NCI-H1930 (cell line): Measurements from ENCODE around the gene ARAP3.

Experiments
- DNase-seq, 2 experiments: peaks; one replicate each; lab custom pipeline; 2025; lab: John Stamatoyannopoulos, UW

The ARAP3 gene

GRCh38 chr5:141641634-141642267 is 40.3 kb downstream of the ARAP3 start:
- no peak for DNase-seq

DNA sequence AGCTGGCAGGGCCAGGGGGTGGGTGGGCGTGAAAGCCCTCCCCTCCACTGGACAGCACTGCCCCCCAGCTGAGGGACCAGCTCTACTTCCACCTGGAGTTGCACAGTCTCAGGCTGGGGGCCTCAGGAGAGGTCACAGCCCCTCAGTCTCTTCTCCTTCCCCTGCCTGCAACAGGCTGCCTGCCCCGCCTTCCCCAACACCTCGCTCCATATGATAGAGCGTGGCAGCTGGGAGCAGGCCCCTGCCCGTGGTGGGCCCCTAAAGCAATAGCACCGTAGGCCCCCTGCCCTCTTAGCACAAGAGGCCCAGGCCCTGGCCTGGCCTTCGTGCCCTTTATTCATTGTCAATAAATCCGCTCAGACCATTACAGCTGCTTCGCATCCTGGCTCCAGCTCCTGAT is 41.3 kb downstream of the ARAP3 start:
- DNase-seq = no peak

- DNase-seq = no peak
These were observed 42.0 kb downstream of the ARAP3 start for GRCh38 chr5:141640051-141640415.

- DNase-seq = no peak
These were observed 42.5 kb downstream of the ARAP3 start for GRCh38 chr5:141639357-141640050.

- no peak for DNase-seq
These were observed 43.3 kb downstream of the ARAP3 start for GRCh38 chr5:141638771-141639170.

GRCh38 chr5:141637767-141638419 is 44.1 kb downstream of the ARAP3 start:
- no peak for DNase-seq

DNA sequence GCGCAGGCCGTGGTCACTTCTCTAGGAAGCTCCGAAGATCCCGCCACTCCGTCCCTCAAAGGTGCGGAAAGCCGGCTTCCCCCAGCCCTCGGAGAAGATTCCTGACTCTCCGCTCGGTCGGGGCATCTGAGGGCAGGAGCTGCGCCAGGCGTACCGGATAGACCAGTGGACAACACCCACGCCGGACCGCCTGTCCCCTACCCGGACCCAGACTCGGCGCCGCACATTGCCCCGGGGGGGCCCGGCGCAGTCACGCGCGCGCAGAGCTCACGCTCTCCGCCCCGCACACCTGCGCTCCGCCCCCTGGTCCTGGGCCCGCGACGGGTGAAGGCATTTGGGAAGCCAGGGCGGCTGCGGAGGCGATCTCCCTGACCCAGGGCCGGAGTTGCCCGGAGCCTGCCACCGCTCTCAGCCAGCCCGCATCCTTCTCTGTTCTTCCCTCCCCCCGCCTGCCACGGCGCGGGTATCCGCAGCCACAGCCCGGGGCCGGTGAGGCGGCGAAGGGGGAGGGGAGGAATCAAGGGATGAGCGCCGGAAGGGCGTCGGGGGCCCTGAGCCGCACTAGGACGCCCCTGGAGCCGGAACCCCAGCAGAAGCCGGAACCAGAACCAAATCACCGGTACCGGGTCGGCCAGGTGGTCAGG is 44.8 kb downstream of the ARAP3 start:
- no peak for DNase-seq

DNA sequence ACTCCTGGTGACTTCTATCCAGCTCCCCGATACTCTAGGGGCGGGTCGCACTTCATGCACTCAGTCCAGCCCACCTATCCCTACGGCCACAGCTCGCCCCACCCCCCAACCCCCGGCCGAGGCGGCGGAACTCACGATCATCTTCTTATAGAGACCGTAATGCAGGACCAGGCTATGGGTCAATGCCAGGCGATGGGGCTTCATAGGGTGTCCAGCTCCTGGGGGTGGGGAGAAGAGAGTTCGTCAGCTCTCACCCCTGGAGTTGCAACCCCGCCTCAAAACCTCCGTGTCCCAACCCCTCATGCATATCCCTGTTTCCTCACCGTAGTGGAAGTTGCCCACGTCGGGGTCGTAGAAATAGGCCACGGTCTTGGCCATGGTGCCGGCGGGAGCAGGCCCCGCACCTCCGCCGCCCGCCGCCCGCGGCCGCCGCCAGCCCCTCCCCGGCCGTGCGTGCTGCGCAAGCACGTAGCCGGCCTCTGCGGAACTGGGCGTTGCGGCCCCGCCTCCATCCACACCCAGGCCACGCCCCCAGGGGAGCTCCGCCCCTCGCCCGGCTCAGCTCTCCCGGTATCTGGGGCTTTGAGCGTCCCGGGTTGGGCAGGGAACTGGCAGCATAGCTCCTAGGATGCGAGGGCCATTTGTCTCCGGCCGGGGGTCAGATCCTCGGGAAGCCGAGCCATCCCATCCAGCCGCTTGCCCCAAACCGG is 45.5 kb downstream of the ARAP3 start, which contains the start of the genes HDAC3 and RELL2:
Gene HDAC3, minus strand, starts transcription at position 437 of the 710 bp plus-strand sequence. Its CDS starts 59 bp downstream, at position 378.
Gene RELL2, plus strand, starts transcription at position 585 of the 710 bp plus-strand sequence. CDS start 1,229 bp downstream, outside the sequence.
- peak; percentile 44 to 83 for DNase-seq

- DNase-seq = no peak
These were observed 46.0 kb downstream of the ARAP3 start for GRCh38 chr5:141636106-141636412.

DNA sequence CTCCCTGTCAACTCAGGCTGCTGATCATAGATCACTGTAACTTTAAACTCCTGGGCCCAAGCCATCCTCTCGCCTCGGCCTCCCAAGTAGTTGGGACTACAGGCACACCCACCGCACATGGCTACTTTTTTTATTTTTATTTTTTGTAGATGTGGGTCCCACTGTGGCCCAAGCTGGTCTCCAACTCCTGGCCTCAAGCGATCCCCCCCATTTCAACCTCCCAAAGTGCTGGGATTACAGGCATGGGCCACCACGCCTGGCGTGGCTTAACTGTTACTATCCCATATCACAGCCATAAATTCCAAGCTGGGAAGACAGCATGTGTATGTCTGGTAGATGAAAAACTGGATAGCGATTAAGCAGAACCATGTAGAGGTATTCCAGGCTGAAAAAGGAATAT is 46.4 kb downstream of the ARAP3 start:
- DNase-seq = no peak

DNA sequence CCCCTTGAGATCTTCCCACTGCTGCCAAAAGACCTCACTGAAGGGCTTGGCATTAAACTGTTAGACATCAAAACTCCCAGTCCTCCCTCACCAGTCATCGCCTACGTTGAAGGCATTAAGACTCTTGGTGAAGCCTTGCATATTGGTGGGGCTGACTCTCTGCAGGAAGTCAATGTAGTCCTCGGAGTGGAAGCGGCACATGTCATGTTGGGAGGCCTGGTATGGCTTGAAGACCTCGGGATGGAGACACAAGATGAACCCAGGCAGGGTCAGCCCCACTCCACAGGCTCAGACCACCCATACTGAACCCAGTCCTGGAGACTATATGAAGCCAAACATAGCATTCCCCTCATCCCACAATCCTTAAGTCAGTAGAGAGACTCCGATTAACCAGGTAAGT is 47.3 kb downstream of the ARAP3 start:
- DNase-seq = no peak

GRCh38 chr5:141633871-141634561 is 48.0 kb downstream of the ARAP3 start:
- DNase-seq = no peak

DNA sequence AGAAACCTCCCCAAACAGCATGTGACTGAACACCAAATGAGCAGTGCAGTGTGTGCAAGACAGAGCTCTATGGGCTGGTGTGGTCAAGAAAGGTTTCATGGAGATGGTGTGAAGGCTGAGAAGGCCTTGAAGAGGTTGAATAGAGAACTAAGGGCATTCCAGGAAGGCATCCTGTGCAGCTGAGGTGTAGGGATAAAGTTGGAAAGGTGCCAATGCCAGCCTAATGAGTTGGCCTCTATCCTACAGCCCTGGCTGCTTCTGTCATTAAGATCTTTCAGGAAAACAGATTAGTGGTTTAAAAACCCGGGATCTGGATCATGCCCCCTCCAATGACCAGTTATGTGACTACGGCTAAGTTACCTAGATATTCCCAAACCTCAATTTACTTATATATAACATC is 49.4 kb downstream of the ARAP3 start:
- DNase-seq = no peak

- DNase-seq = no peak
These were observed 51.4 kb downstream of the ARAP3 start for GRCh38 chr5:141630570-141631140.

- DNase-seq = no peak
These were observed 53.7 kb downstream of the ARAP3 start for GRCh38 chr5:141628175-141628788.

GRCh38 chr5:141623611-141624010 is 58.4 kb downstream of the ARAP3 start:
- DNase-seq = no peak

DNA sequence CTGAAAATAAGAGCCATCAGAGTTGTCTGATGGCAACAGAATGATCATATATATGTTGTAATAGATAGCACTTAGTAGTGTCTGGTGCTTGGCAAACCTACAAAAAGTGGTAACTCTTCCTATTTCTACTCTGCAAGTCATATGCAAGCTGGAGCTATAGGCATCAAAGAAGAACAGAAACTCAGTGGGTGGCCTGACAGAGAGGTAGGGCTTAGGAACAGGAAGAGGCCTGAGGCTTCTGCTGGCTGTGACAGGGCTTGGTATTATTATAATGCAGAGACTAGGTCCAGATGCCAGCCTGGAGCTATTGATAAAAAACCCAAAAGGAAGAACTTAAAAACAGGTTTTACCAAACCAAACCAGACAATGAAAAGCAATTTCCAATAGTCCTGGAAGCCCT is 58.8 kb downstream of the ARAP3 start:
- no peak for DNase-seq

- DNase-seq = peak; percentile 89
These were observed 63.1 kb downstream of the ARAP3 start, which contains the start of gene DIAPH1 for GRCh38 chr5:141618804-141619554. Gene DIAPH1 (minus strand): TSS chr5:141619000. CDS start chr5:141618914, 86 bp downstream.

- no peak for DNase-seq
These were observed 63.8 kb downstream of the ARAP3 start for GRCh38 chr5:141618030-141618803.
